ENCODE results near the gene DGKK. TPM values are rescaled to one million over a fixed set of nuclear protein-coding genes. Genes with fewer than 3 reads are reported as not detected.
"Not testable (repeated sequence)": the region's sequence is repeated elsewhere in the genome, so short reads cannot be mapped to it uniquely, and the experiment has no call there.

Gene DGKK
- total RNA-seq, 1 donor from 2014 or later, result not detected

DNA sequence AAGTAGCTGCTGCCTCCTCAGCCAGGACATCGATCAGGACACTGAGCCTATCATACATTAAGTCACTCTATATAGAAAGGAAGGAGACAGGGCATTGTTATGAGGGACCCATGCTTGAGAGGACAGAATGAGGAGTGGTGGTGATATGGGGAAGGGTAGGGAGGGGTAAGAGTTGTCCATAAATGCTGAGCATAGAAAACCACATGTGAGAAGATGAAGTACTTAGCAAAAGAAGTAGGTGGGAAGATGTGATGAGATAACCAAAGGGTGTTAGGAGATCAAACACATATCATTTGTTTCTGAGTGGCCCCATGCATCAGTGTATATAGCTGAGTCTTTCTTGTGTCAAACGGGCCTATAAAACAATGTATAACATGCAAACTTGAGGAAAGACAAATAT, 84.1 kb downstream of the DGKK start:
- peaks cover 2% of the 10 kb centered on the region for H3K27me3 Mint-ChIP-seq (ENCODE audit: insufficient read depth)

DNA sequence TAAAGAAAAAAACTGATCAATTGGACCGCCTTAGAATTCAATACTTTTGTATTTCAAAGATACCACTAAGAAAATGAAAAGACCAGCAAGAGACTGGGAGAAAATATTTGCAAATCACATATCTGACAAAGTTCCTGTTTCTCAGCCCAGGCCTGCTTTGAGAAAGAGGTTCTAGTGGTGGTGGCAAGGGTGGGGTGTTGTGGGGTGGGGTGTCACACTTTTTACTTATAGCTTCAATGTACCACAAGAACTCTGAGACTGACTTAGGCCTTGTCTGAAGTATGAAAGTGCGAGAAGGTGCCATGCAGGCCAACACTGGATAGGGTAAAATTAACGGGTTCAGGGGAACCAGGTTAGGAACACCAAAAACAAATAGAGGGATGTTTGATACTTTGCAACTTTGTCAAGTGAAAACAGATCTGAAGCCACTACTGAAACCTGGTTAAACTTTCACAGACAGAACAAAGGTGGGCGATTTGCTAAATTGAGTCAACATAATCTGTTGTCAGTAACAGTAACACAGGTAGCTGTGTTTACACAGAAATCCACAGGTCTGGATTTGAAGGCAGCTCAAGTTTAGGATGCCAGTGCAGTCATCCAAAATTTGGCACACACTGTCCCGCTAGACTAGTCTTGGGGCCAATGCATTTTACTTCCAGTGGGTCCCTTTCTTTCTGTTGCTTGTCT, 88.8 kb downstream of the DGKK start:
- H3K36me3 Mint-ChIP-seq (ENCODE audit: low read depth), result no peaks in the 10 kb centered on the region
- no peaks in the 10 kb centered on the region for H3K9me3 Mint-ChIP-seq
- no peak for DNase-seq (ENCODE audit: low spot score)
- intact Hi-C loops (cut with micrococcal nuclease), result no loop called here
- no peaks in the 10 kb centered on the region for H3K4me1 Mint-ChIP-seq (ENCODE audit: low read depth)
- H3K27ac Mint-ChIP-seq, result no peak overlapping the region
- H3K27me3 Mint-ChIP-seq (ENCODE audit: insufficient read depth), result peaks cover 4% of the 10 kb centered on the region
- H3K4me3 Mint-ChIP-seq, result no peak overlapping the region

More for the DNA sequence above, 84.1 kb downstream of the DGKK start:
- intact Hi-C loops (cut with micrococcal nuclease), result no loop called here
- no peak overlapping the region for H3K27ac Mint-ChIP-seq
- H3K36me3 Mint-ChIP-seq (ENCODE audit: low read depth), result no peaks in the 10 kb centered on the region
- no peaks in the 10 kb centered on the region for H3K4me1 Mint-ChIP-seq (ENCODE audit: low read depth)
- no peak for DNase-seq (ENCODE audit: low spot score)
- H3K4me3 Mint-ChIP-seq, result no peak overlapping the region
- H3K9me3 Mint-ChIP-seq, result no peaks in the 10 kb centered on the region

DNA sequence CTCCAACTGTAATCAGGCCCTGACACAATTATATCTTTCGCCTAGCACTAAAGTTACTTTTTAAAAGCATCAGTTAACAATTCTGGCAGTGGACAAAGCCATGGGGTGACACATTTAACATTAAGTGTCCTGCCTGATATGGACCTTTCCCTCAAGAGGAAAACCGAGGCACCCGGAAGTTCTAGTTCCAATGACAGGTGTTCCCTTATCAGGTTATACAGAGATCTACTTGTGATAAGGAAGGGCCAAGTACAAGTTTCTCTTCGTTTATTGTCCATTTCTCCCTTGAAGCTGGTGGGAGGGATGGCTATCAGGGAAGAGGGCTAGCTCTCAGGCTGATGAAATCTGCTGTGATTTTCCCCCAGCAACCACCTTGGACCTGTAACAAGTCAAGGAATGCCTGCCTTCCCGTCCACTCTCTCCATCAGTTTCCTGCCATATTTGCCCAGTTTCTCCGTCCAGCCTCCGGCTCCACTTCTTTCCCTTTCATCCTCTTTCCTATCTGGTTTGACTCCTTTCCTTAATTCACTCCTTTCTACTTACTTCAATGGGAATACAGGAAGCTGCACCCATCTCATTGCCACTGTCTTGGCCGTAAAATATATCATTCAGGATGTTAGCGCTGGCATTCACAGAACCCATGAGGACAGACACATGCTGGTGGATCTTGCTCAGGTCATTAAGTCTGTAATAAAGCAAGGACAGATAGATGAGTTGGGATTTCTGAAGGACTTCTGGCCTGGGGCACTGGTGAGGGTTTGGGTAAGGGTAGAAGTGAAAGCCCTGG, 95.0 kb downstream of the DGKK start:
- DNase-seq (ENCODE audit: low spot score), result no peak
- intact Hi-C loops (cut with micrococcal nuclease), result no loop called here
- Mint-ChIP-seq H3K36me3 (ENCODE audit: low read depth) (no peaks in the 10 kb centered on the region), H3K27me3 (ENCODE audit: insufficient read depth) (peaks cover 2% of the 10 kb centered on the region), H3K4me3 (no peak overlapping the region), H3K9me3 (no peaks in the 10 kb centered on the region), H3K4me1 (ENCODE audit: low read depth) (no peaks in the 10 kb centered on the region), H3K27ac (no peak overlapping the region)

DNA sequence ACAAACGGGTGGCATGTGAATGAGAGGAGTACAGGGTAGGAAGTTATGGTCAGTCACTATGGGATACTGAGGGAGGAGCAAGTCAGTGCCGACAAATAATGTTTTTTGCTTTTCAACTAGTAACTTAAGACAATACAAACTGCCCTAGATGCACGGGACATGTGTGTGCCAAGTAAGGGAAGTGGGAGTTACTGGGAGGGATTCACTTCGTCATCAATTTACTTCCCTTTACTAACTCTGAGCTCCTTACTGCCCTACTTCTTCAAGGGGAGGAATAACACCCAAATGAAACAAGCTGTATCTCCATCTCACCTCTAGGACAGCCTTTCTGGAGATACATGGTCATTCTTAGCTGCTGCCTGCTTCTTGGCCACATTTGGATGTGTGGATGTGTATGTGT, 97.7 kb downstream of the DGKK start:
- DNase-seq (ENCODE audit: low spot score), result no peak
- no peaks in the 10 kb centered on the region for H3K9me3 Mint-ChIP-seq

DNA sequence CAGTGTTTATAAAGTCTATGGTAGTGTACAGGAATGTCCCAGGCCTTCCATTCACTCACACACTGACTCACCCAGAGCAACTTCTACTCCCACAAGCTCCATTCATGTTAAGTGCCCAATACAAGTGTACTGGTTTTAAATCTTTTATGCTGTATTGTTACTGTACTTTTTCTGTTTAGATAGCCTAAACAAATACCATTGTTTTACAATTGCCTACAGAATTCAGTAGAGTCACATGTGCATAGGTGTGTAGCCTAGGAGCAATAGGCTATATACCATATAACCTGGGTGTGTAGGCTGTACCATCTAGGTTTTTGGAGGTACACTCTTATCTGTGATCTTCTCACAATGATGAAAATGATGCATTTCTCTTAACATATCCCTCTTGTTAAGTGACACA, 126.7 kb downstream of the DGKK start:
- Mint-ChIP-seq H3K9me3 (no peaks in the 10 kb centered on the region), H3K36me3 (ENCODE audit: low read depth) (no peaks in the 10 kb centered on the region), H3K4me1 (ENCODE audit: low read depth) (no peaks in the 10 kb centered on the region), H3K27ac (no peak overlapping the region), H3K27me3 (ENCODE audit: insufficient read depth) (no peaks in the 10 kb centered on the region), H3K4me3 (no peak overlapping the region)
- intact Hi-C loops (cut with micrococcal nuclease), result no loop called here
- no peak for DNase-seq (ENCODE audit: low spot score)

More for the DNA sequence above, 97.7 kb downstream of the DGKK start:
- Mint-ChIP-seq H3K27me3 (ENCODE audit: insufficient read depth) (no peaks in the 10 kb centered on the region), H3K4me1 (ENCODE audit: low read depth) (no peaks in the 10 kb centered on the region), H3K4me3 (no peak overlapping the region), H3K27ac (no peak overlapping the region), H3K36me3 (ENCODE audit: low read depth) (no peaks in the 10 kb centered on the region)
- intact Hi-C loops (cut with micrococcal nuclease), result no loop called here

DNA sequence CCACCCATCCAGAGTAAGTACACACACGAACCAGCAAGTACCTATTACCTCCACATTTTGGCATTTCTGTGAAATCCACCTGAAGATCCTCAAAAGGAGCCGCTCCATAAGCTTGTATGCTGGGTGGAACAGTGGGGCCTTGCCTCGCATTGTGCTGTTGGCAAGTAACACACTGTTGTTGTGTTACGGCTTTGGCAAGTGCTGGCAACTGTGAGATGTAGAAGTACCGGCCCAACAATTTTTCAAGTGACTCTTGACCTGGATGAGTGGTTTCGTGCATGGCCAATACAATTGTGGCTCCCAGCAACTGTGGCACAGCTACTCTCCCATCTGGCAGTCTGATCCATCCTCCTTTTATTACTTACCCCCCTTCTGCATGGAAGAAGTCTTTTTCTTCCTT, 137.3 kb downstream of the DGKK start:
- intact Hi-C loops (cut with micrococcal nuclease), result no loop called here
- Mint-ChIP-seq H3K27ac (no peak overlapping the region), H3K27me3 (ENCODE audit: insufficient read depth) (no peaks in the 10 kb centered on the region), H3K4me3 (no peak overlapping the region), H3K36me3 (ENCODE audit: low read depth) (no peaks in the 10 kb centered on the region), H3K9me3 (no peaks in the 10 kb centered on the region), H3K4me1 (ENCODE audit: low read depth) (no peaks in the 10 kb centered on the region)
- no peak for DNase-seq (ENCODE audit: low spot score)

DNA sequence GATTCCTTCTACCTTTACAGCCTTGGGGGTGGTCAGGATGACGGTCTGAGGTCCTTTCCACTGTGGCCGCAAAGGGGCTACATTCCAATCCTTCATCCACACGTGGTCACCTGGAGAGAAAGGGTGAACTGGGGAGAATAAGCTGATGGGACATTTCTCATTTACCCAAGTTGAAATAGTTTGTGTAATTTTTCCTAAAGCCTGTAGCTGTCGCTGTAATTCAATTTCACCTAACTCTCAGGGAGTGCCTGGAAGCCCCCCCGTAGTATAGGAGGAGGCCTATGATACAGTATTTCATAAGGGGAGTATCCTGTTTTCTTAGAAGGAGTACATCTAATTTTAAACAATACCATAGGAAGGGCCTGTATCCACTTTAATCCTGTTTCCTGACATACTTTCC, 138.0 kb downstream of the DGKK start:
- H3K4me1 Mint-ChIP-seq (ENCODE audit: low read depth); intact Hi-C loops (cut with micrococcal nuclease); H3K27ac Mint-ChIP-seq; DNase-seq (ENCODE audit: low spot score); H3K4me3 Mint-ChIP-seq; H3K27me3 Mint-ChIP-seq (ENCODE audit: insufficient read depth); H3K9me3 Mint-ChIP-seq; H3K36me3 Mint-ChIP-seq (ENCODE audit: low read depth): not testable (repeated sequence)

DNA sequence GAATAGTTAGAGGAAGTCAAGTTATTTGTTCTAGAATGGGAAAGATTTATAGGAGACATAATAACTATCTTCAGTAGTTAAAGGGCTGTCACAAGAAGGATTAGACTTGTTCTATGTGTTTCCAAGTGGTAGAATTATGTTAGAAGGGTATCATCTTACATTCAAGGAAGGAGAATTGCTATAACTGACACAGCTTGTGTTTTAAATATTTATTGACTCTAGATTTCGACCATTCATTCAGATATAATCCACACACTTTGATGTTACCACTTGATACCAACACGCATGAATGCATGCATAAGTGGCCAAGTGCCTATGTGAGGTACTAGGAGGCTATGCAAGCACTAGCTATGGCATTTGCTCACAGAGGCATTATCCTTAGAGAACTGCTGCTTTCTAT, 143.4 kb downstream of the DGKK start:
- Mint-ChIP-seq H3K27ac (no peak overlapping the region), H3K9me3 (no peaks in the 10 kb centered on the region), H3K4me3 (no peak overlapping the region), H3K27me3 (ENCODE audit: insufficient read depth) (no peaks in the 10 kb centered on the region), H3K4me1 (ENCODE audit: low read depth) (no peaks in the 10 kb centered on the region), H3K36me3 (ENCODE audit: low read depth) (no peaks in the 10 kb centered on the region)
- no peak for DNase-seq (ENCODE audit: low spot score)
- intact Hi-C loops (cut with micrococcal nuclease), result no loop called here

Measured in activated T-helper 1 cell treated with anti-CD3 and anti-CD28 coated beads, Interleukin-12 subunit alpha, Interleukin-12 subunit beta, Interleukin-2, Interleukin-4 antibody, amounts not matched to agents 30 ng/mL and 10 ng/mL and 1 ng/mL, durations not matched to agents 14 hours and 24 hours and 36 hours (primary cell).